Stomach (tissue), 4 donors: ENCODE data around the gene METTL16.

Source experiments
- EP300 ChIP-seq: sonication (generic); formaldehyde crosslinking; IDR thresholded peaks from one replicate; pipeline ENCODE4 v1.6.1; 2017; ENCODE audit warnings: antibody characterized with exemption
- TF ChIP-seq, protein P1 (sequence below), 7 experiments: fragments of 450-650 bp in 4 of 7; fragments of 200-600 bp in 3 of 7; sonication (generic) in 3 of 7; IDR thresholded peaks; one replicate each; pipeline ENCODE4 v1.5.1; 2016 to 2019; ENCODE audit warnings: antibody characterized with exemption in 7 of 7, control low read depth in 2 of 7, mild to moderate bottlenecking in 1 of 7

DNA sequence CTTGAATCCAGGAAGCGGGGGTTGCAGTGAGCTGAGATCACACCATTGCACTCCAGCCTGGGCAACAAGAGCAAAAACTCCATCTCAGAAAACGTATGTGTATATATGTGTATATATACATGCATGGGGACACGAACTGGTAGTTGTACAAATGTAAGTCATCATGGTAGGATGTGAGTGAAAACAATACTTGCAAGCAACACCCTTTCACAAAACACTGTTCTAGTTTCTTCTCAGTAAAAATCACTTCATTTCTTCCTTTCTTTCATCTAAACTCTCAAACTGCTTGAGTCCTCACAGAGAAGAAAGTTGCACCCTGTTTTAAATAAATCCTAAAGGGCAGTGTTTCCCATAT is 51.8 kb downstream of the METTL16 start:
- TF ChIP-seq, protein P1, sequence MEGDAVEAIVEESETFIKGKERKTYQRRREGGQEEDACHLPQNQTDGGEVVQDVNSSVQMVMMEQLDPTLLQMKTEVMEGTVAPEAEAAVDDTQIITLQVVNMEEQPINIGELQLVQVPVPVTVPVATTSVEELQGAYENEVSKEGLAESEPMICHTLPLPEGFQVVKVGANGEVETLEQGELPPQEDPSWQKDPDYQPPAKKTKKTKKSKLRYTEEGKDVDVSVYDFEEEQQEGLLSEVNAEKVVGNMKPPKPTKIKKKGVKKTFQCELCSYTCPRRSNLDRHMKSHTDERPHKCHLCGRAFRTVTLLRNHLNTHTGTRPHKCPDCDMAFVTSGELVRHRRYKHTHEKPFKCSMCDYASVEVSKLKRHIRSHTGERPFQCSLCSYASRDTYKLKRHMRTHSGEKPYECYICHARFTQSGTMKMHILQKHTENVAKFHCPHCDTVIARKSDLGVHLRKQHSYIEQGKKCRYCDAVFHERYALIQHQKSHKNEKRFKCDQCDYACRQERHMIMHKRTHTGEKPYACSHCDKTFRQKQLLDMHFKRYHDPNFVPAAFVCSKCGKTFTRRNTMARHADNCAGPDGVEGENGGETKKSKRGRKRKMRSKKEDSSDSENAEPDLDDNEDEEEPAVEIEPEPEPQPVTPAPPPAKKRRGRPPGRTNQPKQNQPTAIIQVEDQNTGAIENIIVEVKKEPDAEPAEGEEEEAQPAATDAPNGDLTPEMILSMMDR (IDR thresholded peaks at IDR 0.05), result no peak
- TF ChIP-seq EP300, result no peak
